ENCODE results near the gene PRPF18. TPM values are rescaled to one million over a fixed set of nuclear protein-coding genes. Genes with fewer than 3 reads are reported as not detected.

The PRPF18 gene
- total RNA-seq, 1 donor from 2014 or later = 17.0 TPM

DNA sequence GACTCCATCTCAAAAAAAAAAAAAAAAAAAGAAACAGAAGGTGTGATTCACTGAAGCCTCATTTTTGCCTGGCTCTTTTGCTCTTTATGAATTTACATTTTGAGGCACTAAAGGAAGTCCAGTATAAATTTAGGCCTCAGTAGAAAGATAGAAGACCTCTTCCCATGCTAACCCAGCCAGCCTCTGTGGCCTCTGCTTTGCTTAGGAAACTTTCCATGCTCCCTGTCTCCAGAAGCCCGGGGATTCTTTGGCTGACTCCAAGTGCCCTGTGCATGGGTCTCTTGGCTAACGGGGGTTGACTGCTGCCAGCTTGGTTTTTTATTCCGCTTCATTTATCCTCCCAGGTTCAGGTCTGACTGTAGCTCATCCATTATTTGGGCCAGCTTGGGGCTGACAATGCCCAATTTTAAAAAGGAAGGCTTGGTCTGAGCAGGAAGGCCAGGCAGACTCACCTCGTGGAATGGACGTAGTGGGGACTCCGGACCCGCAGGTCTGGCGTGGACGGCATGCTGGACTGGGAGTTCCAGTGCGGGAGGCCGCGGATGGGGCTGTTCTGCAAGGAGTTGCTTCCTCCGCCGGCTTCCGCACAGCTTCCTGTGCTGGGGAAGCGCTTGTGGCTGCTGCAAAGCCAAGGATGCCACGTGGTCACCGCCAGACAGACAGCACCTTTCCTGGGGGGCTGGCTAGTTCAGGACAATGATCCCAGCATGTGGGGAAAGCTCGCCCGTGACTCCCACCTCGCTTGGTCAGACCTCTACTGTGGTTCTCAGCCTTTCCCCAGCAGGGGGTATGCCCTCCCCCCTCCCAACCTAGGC is 72.3 kb downstream of the PRPF18 start:
- DNase-seq = peak; percentile 77
- intact Hi-C loops (cut with micrococcal nuclease) = no loop called here
- peak; percentile 60 for ATAC-seq

DNA sequence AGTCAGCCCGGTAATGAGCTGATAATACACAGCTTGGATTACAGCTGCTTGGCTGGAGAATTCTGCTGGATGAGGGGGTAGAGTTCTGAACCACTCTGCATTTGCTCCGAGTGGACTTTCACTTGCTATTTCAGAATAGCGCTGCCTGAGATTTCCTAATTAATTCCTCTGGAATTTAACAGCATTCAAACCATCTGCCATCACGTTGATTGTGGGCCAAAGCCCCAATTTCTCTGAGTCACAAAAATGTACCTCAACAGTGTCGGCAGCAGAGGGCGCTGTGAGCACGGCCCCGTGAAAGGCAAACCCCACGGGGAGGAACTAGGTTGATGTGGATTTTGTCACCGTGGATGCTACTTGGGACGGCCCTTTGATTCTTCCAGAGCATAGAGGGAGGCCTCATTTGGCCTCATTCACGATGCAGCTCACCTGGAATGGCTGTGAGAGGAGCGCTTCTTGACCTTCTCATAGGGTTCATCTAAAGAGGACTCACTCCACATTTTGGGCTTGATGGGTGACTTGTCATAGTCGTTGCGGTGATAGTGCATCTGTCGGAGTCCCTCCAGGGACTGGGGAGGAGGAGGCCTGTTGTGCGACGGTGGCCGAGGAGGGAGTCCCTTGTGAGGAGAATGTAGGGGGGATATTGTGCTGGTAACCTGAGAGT is 73.3 kb downstream of the PRPF18 start:
- DNase-seq (peak; percentile 83), ATAC-seq (peak; percentile 78)
- intact Hi-C loops (cut with micrococcal nuclease) = loop anchor here (2.0 kb wide), 1 partner anchor 117 kb away; no protein-coding TSS in a partner anchor

DNA sequence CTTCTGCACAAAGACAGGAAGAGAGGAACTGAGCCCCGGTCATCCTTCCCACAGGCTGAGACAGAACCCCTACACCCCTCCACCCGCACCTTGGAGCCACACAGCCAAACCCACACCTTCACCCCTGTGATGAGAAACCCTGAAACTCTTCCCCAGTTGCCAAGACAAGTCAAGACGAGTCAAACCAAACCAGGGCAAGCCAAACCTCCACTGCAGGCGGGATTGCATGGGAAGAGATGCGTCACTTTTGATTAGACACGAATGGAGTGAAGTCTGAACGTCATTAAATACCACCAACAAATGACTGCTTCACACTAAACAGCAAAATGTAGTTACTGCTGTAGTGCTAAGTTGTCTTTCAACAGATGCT is 73.8 kb downstream of the PRPF18 start:
- intact Hi-C loops (cut with micrococcal nuclease) = loop anchor here (2.0 kb wide), 1 partner anchor 116 kb away; no protein-coding TSS in a partner anchor
- ATAC-seq (peak; percentile 10), DNase-seq (no peak)

DNA sequence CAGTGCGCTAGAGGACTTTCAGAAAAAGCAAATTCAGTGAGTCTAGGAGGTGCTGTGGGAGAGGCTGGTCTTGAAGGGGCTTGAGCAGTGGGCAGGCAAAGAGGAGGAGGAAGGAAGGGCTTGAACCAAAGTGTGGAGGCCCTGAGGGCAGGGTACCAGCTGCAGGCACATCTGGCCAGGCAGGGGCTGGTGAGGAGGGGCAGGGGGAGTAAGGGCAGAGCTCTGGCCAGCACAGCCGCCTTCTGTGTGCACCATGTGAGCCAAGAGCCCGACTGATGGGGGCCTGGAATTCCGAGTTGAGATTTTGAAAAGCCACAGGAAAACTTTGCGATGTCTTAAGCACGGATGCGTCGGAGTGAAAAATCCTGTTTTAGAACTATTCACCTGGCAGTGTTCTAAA is 74.5 kb downstream of the PRPF18 start:
- no peak for DNase-seq
- intact Hi-C loops (cut with micrococcal nuclease) = loop anchor here (2.0 kb wide), 1 partner anchor 116 kb away; no protein-coding TSS in a partner anchor
- no peak for ATAC-seq

DNA sequence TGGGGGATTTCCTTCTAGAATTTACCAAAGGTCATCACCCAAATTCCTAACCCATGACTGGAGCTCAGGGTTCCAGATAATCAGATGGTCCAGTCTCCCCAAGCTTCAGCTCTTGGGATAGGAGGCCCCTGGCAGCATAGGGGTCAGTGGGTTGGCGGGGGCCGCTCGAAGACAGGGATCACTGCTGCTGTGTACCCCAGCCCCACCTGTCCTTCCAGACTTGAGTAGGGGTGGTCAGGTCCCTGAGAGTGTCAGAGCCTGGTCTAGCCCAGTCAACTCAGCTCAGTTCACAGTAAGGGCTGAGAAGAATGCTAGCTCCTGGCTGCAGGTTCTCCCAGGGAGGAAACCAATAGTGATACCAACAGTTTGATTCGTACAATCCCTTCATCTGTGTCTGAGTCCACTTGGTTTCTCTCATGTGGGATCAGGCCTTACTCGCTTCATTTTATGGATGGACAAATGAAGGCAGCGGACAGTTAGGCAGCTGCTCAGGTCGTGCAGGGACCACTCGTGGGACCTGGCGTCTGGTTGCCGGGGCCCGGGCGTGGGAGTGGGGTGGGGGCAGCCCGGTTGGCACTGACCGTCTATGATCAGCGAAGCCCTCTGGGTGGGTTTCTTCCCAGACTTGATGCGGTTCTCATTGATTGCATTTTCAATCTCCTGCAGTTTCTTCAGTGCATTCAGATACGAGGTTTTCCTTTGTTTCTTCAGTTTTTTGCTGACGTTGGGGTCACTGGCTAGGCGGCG is 78.9 kb downstream of the PRPF18 start:
- ATAC-seq (no peak), DNase-seq (no peak)
- intact Hi-C loops (cut with micrococcal nuclease) = no loop called here

DNA sequence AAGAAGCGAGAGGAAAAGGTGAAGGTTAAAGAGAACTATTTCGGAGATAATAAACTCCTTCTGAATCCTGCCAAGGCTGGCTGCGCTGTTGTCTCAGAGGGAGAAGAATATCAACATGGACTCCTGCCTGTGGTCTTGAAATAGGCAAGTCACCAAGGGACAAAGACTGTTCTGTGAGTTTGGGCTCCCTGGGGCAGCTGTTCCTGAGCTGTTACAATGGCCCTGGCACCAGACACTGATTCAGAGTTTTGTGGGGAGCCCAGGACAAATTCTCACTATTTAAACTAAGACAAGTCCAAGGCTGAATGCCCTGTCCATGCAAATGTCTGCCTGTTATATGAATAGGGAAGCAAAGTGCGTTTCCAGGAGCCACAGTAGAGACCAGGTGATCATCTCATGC is 81.4 kb downstream of the PRPF18 start:
- DNase-seq = no peak
- ATAC-seq = no peak
- intact Hi-C loops (cut with micrococcal nuclease) = no loop called here

DNA sequence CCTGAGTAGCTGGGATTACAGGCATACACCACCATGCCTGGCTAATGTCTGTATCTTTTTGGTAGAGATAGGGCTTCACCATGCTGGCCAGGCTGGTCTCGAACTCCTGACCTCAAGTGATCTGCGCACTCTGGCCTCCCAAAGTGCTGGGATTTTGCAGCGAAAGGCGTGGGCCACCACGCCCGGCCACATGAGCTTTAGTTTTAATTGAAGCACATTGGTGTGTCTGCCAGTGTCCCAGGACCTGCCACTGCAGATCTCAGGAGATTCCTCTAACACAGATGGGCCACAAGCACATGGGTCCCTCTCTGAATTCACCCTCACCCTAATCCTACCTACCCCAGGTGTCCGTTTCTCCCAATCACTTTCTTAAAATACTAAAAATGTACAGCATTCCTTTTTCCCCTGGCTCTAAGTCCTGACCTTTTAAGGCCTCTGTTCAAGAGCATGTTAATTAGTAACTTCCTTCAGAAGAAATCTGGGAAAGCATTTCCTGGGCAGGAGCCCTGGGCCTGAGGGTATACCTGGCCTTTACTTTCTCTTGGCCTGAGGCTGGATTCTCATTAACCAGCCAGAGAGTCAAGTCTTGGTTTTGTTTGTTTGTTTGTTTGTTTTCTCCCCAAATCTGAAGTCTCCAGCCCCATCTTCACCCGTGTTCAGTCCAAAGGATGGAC is 82.6 kb downstream of the PRPF18 start:
- intact Hi-C loops (cut with micrococcal nuclease) = no loop called here
- no peak for ATAC-seq
- DNase-seq = no peak

DNA sequence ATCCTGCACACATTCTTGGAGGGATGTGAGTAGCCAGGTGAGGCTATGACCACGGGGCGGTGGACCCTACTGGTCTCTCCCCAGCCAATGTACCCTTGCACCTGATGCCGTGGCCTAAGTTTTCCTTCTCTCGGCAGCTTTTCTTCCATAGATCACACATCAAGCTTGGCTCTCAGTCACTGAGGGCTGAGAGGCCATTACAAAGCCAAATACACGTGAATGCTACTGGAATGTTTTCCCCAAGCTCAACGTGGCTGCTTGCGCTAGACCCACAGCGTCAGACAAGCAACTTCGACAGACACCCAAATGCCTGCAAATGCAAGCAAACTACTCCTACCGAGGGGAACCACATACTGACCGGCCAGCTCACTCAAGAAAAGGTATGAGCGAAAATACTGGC is 83.1 kb downstream of the PRPF18 start:
- intact Hi-C loops (cut with micrococcal nuclease) = loop anchor here (10.0 kb wide), 1 partner anchor 55 kb away; no protein-coding TSS in a partner anchor
- no peak for ATAC-seq
- no peak for DNase-seq

DNA sequence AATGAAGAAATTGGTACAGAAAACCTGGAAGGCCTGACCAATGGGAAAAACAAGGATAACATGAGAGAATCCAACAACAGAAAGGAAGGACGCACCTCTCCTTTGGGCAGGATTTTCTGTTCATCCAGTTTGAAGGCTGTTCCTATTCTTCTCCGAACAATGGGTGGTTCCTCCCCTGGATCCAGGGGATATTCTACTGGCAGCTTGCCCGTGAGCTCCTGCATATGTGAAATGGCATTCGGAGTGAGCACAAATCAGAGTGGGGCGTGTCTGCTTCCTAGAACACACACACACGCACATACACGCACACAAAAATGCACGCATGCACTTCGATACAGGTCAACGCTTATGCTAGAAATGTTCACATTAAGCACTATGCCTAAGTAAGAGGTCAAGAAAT is 83.5 kb downstream of the PRPF18 start:
- no peak for DNase-seq
- ATAC-seq = no peak
- intact Hi-C loops (cut with micrococcal nuclease) = loop anchor here (10.0 kb wide), 1 partner anchor 54 kb away; no protein-coding TSS in a partner anchor

DNA sequence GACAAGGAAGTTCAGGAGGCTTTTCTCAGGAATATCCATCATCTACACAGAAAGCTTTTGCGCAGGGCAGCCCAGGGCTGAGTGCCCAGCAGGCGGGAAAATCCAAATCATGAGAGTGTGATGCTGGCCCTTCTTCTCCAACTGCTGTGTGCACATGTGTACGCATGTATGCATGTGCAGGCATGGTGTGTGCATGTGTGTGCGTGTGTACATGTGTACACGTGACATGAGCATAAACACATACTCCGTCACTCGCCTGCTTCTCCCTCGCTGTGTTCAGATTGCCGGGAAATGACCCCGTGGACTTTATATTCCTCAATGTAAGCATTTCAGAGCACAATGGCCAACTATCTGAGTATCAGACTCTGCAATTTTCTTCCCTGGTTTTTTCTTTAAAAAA is 85.1 kb downstream of the PRPF18 start:
- no peak for ATAC-seq
- no peak for DNase-seq
- intact Hi-C loops (cut with micrococcal nuclease) = loop anchor here (10.0 kb wide), 1 partner anchor 53 kb away; no protein-coding TSS in a partner anchor

DNA sequence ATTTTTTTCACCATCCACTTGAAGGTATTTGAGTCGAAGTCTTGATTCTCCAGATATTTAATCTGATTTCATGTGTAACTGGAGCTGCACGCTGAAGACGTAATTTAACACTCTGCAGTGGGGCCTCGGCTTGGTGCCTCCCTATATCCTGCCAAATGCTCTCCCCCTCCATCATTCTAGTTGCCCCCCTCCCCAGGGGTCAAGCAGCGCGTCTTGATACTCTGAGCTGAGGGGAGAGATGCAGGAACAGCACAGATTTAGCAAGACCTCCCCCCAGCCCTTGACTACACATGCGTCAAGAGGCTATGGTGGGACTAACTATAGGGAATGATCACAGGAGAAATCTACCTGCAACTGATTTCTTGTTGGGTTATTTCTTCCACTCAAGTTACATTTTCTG is 85.8 kb downstream of the PRPF18 start:
- ATAC-seq (no peak), DNase-seq (no peak)
- intact Hi-C loops (cut with micrococcal nuclease) = loop anchor here (10.0 kb wide), 1 partner anchor 52 kb away; no protein-coding TSS in a partner anchor

DNA sequence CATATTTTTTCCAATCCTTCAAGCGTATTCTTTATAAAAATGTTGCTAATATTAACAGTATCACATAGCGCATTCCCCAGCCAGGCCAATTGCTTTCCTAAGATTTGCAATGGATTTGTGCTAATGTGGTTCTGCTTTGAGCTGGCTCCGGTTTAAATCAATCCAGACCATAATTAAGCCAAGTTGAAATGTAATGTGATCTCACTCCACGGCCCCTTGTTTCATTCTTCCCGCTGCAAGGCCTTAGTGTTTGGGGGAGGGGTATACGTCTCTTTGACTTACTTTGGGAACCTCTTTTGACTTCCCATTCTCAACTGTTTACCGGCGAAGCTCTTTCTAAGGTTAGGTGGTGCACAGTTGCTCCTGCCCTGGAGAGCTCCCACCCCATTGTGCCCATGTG is 86.4 kb downstream of the PRPF18 start:
- intact Hi-C loops (cut with micrococcal nuclease) = loop anchor here (10.0 kb wide), 1 partner anchor 52 kb away; no protein-coding TSS in a partner anchor
- ATAC-seq (no peak), DNase-seq (no peak)

DNA sequence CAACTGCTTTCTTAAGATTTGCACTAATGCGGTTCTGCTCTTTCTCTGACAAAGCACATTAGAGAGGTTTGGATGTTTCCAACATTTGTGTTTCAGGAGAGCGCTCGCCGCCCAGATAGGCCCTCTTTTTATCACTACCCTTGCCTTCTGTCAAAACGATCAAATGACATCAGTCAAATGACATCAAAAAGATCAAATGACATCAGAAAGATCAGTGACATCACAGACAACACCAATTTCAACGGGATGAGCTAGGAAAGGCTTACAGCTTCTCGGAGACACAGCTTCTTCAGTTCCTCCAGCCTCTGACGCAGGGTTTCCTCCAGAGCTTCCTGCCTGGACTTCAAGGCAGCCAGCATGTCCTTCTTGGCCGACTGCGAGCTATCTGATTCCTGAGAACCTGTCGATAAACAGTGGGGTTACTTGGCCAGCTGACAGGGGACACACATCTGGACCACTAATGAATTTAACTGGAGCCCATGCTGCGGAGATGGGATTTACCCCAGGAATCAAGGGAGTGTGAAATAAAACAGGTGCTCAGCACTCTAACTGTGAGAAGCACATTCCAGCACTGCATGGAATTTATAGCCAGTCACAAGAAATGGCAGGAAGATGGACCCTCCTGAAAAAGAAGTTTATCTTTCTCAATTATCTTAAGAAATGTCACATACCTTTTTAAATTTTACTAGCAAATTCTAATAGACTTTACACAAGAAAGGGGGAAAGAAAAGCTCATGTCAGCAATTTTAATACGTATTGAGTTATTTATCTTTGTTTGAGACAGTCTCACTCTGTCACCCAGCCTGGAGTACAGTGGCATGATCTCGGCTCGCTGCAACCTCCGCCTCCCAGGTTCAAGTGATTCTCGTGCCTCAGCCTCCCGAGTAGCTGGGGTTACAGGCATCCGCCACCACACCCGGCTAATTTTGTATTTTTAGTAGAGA is 88.2 kb downstream of the PRPF18 start:
- no peak for DNase-seq

DNA sequence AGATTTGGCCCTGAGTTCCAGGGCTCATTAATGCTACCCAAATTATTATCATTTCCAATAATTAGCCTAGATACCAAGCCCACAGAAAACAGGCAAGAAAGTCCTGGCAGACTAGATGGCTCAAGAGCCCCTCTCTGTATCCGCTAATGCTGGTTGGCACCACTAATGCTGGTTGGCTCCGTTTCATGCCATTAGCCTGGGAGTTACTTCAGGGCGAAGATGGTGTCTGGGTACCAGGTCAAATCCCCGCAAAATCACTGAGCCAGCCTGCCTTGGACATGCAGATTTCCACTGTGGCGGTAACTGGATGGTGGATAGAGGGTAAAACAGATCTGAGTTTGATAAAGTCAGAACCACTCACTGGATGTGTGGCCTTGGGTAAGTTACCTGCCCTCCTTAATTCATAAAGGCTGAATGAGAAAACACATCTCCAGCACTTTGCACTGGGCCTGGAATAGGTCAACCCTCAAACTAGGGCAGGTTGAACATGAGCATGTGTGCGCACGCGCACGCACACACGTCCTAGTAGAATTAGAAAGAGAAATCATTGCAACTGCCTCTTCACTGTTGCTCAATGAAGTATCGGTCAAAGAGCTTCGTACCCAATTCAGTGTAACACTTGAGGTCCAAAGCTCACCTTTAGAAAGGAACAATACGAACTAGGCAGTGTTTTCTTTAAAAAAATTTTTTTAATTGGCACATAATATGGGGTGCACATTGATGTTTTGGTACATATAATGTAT is 91.5 kb downstream of the PRPF18 start:
- intact Hi-C loops (cut with micrococcal nuclease) = loop anchor here (10.0 kb wide), 1 partner anchor 47 kb away; no protein-coding TSS in a partner anchor

More for the DNA sequence above, 88.2 kb downstream of the PRPF18 start:
- intact Hi-C loops (cut with micrococcal nuclease) = loop anchor here (10.0 kb wide), 1 partner anchor 50 kb away; no protein-coding TSS in a partner anchor
- ATAC-seq = peak; percentile 30

More for the DNA sequence above, 91.5 kb downstream of the PRPF18 start:
- DNase-seq (no peak), ATAC-seq (no peak)
